BJ (cell line): Measurements from ENCODE around the gene CYGB. TPM values are rescaled to one million over a fixed set of nuclear protein-coding genes. Genes with fewer than 3 reads are reported as not detected.

Experiments
- CTCF ChIA-PET: fragments of 350-600 bp; formaldehyde crosslinking; extraction: SDS; loops from one replicate; lab custom pipeline; 2021; ENCODE audit warnings: antibody characterized with exemption, inconsistent platforms; lab: Yijun Ruan, JAX
- POLR2A ChIA-PET: fragments of 300-600 bp; sonication (Branson Sonifier 250); formaldehyde crosslinking; extraction: SDS; loops from one replicate; lab custom pipeline; 2021; ENCODE audit warnings: antibody characterized with exemption; lab: Charles Lee
- DNase-seq: peaks from one replicate; pipeline ENCODE4 v3.0.0-alpha.2; 2011; ENCODE audit warnings: low read depth
- H3K27me3 ChIP-seq: 2 replicates; pipeline ENCODE4 v1.6.0; 2011; ENCODE audit warnings: low read length; ENCODE audit not compliant: control insufficient read depth, insufficient read depth
- H3K36me3 ChIP-seq: 2 replicates; pipeline ENCODE4 v1.5.1; 2011; ENCODE audit warnings: low read length; ENCODE audit not compliant: control insufficient read depth, insufficient read depth
- H3K4me3 ChIP-seq: 2 replicates; pipeline ENCODE4 v1.5.1; 2011; ENCODE audit warnings: low read depth, mild to moderate bottlenecking, control low read depth, low read length
- CTCF ChIP-seq: IDR thresholded peaks from 2 replicates; pipeline ENCODE4 v1.5.1; 2011; ENCODE audit warnings: low read depth, mild to moderate bottlenecking, control low read depth, inconsistent platforms, low read length, moderate library complexity; ENCODE audit not compliant: insufficient read depth
- polyA plus RNA-seq: library from polyadenylated mRNA; depleted of rRNA; stranded (reverse); fragments of >200 nt; gene quantifications from 2 replicates; pipeline ENCODE4 v1.2.3, GENCODE V29; 2011

Gene CYGB
- polyA plus RNA-seq, 1 experiment, result 1.4 TPM

- ChIA-PET POLR2A (no interaction called here), CTCF (interaction anchor here (0.8 to 3.2 kb wide), 3 partner anchors 9 to 39 kb away, joined by 3 to 22 read pairs (median 3); no protein-coding TSS in a partner anchor)
- Histone ChIP-seq H3K27me3 (peaks cover 15% of the 10 kb centered on the region), H3K36me3 (no peaks in the 10 kb centered on the region), H3K4me3 (no peak overlapping the region)
- TF ChIP-seq CTCF, result no peak
- no peak for DNase-seq
Measured at GRCh38 chr17:76538281-76538931, 897 bp upstream of the CYGB start.

DNA sequence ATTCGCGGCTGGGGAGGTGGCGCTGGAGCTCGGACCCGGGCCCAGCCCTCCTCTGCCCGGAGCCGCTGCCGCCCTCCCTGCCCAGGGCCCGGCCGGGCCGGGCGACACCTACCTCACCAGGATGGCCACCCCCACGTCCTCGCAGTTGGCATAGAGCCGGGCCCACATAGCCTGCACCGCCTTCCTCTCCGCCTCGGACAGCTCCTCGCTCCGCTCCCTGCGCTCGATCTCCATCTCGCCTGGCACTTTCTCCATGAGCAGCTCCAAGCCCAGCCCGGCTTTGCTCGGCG lies 276 bp downstream of the CYGB start:
- DNase-seq, result no peak
- H3K36me3 ChIP-seq, result no peaks in the 10 kb centered on the region
- H3K27me3 ChIP-seq, result peaks cover 15% of the 10 kb centered on the region
- peak overlapping the region; percentile 34 for H3K4me3 ChIP-seq
- no peak for TF ChIP-seq CTCF
- ChIA-PET POLR2A (no interaction called here), CTCF (interaction anchor here (0.7 to 3.2 kb wide), 7 partner anchors 9 to 171 kb away, joined by 3 to 22 read pairs (median 3); no protein-coding TSS in a partner anchor)

DNA sequence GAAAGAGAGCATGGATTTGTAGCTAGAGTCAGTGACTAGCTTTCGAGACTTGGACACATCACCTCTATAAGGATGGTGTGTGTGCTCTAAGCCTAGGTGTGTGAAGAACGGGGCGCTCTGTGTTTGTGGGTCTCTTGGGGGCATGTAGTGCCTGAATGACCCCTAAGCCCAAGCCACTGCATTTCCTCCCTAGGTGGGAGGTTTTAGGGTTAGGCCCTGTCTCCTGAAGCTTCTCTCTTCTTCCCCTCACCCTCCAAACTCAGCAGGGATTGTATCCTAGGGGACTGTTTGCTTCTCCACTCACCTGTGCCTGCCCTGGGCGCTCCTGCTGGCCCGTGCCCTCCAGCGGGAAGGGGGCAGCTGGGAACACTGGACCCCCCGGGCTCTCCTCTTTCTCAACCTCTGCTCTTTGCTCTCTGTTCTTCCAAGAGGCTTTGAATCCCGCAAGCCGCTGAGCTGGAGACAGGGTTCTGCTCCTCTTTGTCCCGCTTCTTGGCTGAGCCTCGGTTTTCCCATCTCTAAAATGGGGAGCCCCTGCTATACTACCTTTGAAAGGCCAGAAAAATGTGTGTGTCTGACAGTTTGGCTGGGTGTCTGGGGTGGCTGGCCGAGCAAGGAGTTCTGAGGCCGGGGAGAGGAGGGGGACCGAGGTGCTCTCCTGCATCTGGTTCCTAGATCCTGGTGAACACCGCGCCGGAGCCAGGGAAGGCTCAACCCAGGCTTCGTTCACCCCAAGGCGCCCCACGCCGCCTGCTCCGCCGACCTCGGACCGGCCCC lies 810 bp downstream of the CYGB start:
- Histone ChIP-seq H3K36me3 (no peaks in the 10 kb centered on the region), H3K27me3 (peaks cover 15% of the 10 kb centered on the region), H3K4me3 (peak overlapping the region; percentile 34)
- ChIA-PET POLR2A (no interaction called here), CTCF (interaction anchor here (0.8 to 3.2 kb wide), 9 partner anchors 9 to 145 kb away, joined by 3 to 22 read pairs (median 3); no protein-coding TSS in a partner anchor)
- no peak for TF ChIP-seq CTCF
- DNase-seq, result no peak

DNA sequence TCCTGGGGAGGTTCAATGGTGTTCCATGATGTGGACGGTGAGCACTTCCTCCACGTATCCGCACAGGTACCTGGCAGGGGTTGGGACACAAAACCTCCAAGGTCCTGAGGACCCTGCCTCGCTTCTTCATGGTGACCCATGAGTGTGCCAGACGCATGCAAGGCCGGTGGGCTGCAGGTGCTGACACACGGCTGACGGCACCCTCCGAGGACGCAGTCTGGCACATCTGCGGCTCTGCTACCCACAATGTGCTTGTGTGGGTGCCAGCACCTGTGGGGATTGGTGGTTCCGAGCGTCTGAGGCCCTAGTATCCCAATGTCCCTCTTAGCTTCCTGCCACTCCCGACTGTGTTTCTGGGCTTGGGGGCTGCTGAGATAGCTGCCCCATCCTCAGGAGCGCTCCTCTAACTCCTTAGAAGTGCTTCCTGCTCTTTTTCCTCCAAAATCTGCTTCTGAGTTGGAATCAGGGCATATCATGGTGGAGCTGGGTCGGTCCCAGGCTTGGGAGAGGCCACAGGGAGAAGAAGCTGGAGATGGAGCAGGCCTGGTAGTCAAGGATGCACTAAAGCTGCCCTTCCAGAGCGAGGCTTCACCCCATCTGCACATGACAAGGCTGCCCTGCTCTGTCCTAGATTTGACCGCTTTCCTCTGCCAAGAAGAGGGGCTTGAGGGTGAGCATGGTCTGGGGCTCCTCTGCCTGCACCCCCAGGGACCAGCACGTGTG lies 1.6 kb downstream of the CYGB start:
- no peak for TF ChIP-seq CTCF
- H3K4me3 ChIP-seq, result no peak overlapping the region
- DNase-seq, result no peak
- ChIA-PET POLR2A (no interaction called here), CTCF (interaction anchor here (0.8 to 3.2 kb wide), 8 partner anchors 8 to 145 kb away, joined by 3 to 22 read pairs (median 4); no protein-coding TSS in a partner anchor)
- H3K36me3 ChIP-seq, result no peaks in the 10 kb centered on the region
- H3K27me3 ChIP-seq, result peaks cover 15% of the 10 kb centered on the region
